Measurements from ENCODE around the gene FFAR2. TPM values are rescaled to one million over a fixed set of nuclear protein-coding genes. Genes with fewer than 3 reads are reported as not detected.
"Not testable (repeated sequence)": the region's sequence is repeated elsewhere in the genome, so short reads cannot be mapped to it uniquely, and the experiment has no call there.

The FFAR2 gene
- total RNA-seq, result 0.16 TPM

DNA sequence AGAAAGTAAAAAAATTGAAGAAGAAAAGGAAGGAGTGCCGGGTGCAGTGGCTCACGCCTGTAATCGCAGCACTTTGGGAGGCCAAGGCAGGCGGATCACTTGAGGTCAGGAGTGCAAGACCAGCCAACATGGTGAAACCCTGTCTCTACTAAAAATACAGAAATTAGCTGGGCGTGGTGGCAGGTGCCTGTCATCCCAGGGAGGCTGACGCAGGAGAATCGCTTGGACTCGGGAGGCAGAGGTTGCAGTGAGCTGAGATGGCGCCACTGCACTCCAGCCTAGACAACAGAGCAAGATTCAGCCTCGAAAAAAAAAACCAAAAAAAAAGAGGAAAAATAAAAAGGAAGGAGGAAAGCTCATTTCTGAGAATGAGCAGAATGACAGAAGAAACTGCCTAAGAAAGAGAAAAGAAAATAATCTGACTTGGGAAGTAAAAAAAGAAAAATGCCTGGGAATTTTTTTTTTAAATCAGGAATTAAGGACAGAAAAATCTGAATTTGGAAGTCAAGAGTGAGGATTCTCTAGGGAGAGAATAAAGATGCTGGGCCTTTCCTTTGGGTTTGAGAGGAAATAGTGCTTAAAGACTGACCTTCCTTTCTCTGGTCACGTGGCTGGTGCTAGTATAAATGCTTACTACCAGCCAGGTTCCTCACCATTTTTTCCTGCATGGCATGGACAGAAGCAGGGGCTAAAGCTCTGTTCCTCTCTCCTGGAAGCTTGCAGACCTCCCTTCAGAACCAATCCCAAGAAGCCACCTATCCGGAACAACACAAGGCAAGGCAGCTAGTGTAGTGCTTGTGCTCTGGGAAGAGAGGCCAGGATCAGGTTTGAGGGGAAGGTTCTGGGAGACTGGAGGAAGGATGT, at the start of gene FFAR2:
Gene FFAR2, plus strand, starts transcription at position 652 of the 864 bp plus-strand sequence. CDS start 1,458 bp downstream, outside the sequence.
- no peak for DNase-seq

DNA sequence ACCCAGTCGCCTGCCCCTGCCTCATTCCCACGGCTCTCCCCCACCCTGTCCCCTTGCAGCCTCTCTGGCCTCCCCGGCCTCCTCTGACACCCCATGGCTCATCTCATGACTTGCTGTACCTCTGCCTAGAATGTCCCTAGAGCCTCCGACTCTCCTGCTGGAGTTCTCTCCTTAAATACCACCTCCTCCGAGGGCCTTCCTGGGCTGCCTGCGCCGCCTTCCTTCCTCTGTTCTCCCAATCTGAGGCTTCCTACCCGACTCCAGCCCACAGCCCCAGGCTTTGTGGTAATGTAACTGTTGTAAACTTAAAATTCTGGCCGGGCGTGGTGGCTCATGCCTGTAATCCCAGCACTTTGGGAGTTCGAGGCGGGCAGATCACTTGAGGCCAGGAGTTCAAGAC, 49.5 kb upstream of the FFAR2 start:
- no peak for DNase-seq

DNA sequence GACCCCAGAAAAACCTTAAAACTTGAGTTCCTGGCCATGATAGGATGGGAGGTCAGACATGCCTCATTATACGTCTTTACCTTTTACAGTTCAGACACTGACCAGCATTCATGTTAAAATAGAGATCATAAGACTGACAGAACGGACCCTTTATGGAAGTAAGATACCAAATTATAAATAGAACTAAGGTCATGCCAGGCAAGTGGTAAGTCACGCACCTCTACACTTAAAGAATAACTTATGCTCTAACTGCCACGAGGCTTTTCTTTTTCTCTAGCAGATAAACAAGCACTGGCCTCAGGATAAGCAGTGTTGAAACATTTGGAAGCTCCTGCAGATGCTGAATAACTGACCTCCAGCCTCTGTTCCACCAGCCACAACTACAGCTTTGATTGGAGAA, 48.8 kb upstream of the FFAR2 start:
- no peak for DNase-seq

DNA sequence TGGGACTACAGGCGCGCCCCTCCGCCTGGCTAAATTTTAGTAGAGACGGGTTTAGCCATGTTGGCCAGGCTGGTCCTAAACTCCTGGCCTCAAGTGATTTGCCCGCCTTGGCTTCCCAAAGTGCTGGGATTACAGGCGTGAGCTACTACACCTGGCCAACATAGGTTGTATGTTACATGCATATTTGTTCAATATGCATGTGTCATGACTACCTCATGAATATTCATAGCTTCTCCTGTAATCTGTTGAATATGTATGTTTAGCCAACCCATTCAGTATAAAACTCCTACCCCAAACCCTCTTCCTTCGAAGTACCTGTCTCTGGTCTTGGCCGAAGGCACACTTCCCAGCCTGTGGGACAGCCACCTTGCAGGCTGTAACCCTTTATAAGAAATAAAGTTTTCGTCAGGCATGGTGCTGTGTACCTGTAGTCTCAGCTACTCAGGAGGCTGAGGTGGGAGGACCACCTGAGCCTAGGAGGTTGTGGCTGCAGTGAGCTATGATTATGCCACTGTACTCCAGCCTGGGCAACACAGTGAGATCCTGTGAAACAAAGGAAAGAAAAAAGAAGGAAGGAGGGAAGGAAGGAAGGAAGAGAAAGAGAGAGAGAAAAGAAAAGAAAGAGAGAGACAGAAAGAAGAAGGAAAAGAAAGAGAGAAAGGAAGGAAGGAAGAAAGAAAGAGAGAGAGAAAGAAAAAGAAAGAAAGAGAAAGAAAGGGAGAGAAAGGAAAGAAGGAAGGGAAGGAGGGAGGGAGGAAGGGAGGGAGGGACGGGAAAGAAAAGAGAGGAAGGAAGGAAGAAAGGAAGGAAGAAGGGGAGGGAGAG, 47.9 kb upstream of the FFAR2 start:
- no peak for DNase-seq

DNA sequence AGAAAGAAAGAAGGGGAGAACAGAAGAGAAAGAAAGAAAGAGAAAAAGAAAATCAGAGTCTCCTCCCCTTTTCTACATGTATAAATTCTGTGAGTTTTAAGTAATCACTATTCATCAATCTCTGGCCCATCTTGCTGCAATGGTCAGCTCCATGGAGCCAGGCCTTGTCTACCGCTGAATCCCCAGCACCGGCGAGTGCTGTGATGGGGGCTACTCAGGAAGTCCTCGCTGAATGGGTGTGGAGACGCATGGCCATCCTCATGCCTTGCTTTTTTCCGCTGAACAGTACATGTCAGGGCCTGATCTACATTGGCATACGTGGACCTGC, 47.3 kb upstream of the FFAR2 start:
- DNase-seq, result no peak

DNA sequence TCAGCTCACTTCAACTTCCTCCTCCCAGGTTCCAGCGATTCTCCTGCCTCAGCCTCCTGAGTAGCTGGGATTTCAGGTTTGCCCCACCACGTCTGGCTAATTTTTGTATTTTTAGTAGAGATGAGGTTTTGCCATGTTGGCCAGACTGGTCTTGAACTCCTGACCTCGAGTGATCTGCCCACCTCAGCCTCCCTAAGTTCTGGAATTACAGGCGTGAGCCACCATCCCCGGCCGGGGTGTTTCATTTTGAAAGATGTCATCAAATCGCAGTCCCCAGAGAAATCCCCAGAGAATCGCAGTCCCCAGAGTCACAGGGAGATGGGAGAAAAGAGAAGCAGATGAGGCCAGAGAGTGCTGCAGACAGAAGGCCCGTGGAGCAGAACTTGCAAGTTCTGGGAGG, 46.6 kb upstream of the FFAR2 start:
- not testable (repeated sequence) for DNase-seq

DNA sequence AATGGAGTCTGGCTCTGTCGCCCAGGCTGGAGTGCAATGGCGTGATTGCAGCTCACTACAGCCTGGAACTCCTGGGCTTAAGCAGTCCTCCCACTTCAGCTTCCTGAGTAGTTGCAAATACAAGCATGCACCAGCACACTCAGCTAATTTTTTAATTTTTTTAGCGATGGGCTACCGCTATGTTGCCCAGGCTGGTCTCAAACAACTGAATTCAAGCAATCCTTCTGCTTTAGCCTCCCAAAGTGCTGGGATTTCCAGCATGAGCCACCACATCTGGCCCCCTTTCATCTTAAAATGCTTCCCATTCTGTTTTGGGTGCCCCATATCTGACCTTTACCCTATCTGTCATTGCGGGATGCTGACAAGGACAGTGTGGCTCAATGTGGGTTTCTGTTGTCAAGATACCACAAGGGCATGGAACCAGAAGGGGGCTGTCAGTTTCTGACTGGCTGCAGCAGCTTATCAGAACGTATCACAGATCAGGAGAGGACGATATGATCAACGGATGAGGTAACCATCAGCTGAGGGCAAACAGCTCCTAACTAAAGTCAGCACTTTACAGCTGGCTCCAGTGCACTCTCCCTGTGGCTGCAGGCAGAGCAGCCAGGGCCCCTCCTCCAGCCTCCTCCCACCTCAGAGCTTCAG, 44.8 kb upstream of the FFAR2 start:
- no peak for DNase-seq

DNA sequence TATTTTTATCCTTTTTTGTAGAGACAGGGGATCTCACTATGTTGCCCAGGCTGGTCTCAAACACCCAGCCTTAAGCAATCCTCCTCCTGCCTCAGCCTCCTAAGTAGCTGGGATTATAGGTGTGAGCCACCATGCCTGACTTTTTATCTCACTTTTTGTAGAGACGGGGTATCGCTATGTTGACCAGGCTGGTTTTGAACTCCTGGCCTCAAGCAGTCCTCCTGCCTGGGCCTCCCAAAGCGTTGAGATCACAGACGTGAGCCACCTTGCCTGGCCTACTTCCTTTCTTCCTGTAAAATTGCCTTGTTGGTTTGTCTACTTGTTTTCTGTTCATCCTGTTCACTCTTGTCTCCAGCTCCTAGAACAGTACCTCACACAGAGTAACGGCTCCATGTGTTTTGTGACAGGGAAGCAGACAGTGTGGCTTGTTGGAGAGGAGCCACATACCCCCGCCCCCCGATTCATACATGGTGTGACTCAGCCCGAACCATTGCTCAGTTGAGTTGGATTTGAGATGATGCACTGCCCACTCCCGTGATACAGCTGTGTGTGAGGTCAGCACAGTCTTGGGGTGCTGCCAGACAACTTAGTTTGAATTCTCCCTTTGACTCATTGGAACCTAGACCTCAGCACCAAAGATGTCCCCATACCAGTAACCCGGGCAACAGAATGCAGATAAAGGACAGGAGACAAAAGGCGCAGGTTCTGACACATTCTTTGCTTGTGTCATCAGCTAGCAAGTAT, 43.0 kb upstream of the FFAR2 start:
- DNase-seq, result peak; percentile 6

DNA sequence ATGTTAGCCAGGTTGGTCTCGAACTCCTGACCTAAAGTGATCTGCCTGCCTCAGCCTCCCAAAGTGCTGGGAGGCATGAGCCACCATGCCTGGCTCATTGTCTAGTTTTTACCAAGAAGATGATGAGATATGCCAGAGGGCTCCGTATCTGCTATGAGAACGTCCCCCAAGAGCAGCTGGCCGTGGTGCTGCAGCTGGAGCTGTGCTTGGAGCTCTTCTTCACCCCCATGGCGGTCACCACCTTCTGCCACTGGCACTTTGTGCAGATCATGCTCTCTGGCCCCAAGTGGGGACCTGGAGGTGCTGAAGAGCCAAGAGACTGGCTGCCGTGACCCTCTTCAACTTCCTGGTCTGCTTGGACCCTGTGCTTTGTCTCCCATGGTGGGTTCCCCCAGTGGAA, 40.4 kb upstream of the FFAR2 start:
- DNase-seq, result no peak

DNA sequence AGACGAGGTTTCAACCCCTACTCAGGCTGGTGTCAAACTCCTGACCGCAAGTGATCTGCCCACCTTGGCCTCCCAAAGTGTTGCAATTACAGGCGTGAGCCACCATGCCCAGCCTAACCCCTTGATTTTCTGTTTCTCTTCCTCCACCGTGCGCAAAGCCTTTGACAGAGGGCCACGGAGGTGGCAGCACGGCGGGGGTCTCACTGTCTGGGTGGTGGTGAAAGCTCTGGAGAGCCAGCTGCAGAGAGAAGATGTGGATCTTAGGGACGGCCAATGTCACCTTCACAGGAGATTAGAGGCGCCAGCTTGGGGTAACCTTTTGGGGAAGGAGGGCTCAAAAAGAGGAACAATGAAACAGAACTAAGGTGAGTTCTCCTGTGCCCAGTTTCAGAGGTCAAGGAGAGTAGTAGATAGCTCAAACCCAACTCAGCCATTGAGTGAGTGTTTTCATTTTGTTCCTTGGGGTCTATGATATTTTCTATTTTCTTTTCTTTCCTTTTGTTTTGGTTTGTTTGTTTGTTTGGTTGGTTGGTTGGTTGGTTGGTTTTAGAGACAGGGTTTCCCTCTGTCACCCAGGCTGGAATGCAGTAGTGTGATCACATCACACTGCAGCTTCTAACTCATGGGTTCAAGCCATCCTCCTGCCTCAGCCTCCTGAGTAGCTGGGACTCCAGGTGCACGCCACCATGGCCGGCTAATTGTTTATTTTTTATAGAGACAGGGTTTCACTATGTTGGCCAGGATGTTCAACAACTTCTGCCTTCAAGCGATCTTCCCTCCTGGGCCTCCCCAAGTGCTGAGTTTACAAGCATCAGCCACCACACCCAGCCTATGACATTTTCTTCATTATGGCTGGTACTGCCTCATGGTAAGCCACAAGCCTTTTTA, 39.5 kb upstream of the FFAR2 start:
- DNase-seq, result no peak

DNA sequence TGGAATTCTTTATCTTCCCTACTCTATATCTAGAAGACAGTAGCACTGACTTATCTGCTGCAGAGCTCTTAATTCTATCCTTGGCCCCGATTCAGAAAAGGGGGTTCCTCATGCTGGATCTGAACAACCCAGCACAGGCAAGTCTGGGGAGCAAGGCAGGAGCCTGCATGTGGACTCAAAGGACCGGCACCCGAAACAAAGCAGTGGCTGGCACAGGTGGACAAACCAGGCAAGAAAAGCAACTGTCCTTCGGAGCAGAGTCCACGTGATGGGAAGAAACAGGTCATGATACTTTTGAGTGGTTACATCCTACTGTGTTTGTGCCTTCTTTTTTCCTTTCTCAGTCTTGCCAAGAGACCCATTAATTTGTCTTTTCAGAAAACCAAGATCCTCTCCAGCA, 38.9 kb upstream of the FFAR2 start:
- DNase-seq, result no peak

DNA sequence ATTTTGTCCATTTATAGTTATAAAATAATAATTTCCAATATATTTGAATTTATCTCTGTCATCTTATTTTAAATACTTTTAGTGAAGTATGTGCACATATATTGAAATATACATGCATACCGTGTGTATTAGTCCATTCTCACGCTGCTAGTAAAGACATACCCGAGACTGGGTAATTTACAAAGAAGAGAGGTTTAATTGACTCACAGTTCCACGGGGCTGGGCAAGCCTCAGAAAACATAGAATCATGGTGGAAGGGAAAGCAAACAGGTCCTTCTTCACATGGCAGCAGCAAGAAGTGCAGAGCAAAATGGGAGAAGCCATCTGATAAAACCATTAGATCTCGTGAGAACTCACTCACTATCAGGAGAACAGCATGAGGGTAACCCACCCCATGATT, 37.6 kb upstream of the FFAR2 start:
- no peak for DNase-seq

DNA sequence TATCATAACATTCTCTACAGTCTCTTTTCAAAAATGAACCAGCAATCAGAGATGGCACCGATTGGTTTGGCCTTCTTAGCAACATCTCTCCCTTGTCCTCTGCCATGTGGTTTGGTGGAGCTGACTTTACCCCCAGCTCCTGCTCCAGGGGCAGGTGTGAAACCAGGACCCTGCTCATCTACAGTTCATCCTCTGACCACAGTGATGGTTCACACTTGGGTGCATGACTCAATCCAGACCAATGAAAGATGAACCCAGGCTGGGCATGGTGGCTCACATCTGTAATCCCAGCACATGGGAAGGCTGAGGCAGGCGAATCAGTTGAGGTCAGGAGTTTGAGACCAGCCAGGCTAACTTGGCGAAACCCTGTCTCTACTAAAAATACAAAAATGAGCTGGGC, 33.6 kb upstream of the FFAR2 start:
- DNase-seq, result no peak

DNA sequence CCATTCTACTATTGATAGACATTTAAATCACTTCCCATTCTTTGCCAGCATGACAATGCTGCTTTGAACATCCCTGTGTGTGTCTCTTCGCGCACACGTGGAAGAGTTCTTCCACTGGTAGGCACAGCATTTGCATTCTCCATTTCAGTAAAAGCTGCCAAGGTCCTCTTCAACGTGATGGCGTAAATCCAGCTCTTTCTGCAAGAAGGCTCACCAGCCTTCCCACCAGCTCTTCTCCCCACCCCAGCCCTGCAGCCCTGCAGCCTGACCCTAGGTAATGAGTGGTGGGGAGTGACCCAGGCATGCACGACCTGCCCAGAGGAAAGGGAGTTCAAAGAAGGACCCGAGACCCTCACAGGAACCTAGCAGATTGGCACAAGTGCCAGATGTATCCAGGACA, 31.7 kb upstream of the FFAR2 start:
- DNase-seq, result no peak

DNA sequence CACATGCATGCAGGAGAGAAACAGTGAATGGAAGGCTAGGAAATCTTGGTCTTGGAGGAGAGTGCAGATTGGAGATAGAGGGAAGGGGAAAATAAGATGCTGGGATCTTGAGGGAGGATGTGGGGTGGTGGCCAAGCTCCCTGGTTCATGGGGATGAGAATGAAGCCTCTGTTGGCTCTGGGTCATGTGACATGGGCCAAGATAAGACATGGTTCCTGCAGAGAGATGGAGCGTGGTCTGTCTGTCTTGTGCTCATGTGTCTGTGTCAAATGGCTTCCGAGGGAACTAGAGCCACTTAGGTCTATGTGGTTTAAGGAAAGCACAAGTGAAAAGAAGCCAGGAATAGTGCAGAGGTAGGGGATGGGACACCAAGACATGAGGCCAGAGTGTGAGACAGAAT, 30.8 kb upstream of the FFAR2 start:
- DNase-seq, result no peak

DNA sequence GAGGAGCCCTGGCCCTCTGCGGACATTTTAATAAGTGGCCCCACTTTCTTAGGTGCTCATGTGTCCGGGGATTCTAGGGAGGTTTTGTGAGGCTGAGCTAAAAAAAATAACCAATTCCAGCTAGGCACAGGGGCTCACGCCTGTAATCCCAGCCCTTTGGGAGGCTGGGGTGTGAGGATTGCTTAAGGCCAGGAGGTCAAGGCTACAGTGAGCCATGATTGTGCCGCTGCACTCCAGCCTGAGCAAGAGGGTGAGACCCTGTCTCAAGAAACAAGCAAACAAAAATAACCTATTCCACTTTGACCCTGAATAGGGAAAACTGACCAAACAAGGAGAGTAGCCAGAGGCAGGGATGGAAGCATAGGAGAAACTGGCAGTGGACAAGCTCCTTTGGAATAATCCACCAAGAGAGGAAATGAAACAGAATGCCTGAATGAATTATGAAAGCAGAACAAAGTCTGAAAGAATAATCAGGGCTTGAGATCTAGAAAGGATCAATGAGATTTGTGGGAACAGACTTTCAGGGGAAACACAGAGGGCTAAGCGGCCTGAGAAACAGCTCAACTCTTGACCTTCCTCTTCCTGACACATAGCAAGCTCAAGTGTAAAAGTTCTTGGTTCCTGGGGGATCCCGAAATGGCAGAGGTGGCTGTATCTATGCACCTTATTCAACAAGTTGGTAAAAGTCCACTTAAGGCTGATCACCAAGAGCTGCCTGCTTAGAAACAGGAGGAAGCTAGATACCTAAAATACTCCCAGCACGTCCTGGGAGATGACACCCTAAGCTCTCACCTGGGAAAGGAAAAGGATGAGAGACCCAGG, 30.1 kb upstream of the FFAR2 start:
- no peak for DNase-seq

DNA sequence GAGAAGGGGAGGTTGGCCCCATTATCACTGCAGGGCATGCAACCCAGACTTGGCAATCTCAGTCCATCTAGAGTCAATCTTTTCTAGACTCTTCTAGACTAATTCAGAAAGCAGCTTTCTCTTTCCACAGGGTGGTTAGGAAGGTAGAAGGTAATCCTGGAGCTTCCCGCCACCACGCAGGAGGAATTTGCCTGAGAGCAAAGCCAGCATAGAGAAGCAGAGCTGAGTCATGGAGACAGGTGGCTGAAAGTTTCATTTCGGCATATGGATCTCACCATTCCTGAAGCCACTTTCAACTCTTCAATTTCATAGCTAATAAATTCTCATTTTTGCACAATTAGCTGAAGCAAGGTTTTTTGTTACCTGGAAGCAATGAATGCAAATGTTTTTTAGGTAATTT, 29.0 kb upstream of the FFAR2 start:
- no peak for DNase-seq

DNA sequence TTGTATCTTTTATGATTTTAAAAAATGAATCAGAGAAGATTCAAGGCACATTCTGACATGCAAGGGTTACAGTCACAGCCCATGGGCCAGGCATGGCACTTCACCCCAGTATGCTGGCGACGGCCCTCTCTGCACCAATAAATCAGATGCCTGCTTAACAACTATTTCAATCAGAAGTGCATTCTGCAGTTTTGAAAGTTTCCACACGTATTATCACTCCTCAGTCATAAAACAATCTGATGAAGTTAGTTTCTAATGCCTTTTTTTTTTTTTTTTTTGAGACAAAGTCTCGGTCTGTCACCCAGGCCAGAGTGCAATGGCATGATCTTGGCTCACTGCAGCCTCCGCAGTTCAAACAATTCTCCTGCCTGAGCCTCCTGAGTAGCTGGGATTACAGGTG, 28.3 kb upstream of the FFAR2 start:
- DNase-seq, result no peak

DNA sequence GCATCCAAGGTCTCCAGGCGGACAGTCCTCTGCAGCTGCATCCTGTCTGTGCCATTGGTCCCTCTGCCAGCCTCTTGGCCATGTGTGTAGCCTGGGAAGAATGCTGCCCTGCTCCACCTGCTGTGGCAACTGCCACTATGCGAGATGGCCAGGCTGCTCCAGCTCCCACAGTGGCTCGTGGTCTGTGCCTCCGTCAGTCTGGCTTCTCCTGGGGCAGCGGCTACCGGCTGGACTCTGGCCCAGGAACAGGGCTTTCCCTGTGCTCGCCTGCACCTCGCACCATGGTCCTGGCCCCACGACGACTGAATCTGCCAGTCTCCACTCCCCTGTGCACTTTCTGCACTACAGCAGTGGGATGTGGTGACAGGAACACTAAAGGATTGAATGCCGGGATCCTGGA, 26.7 kb upstream of the FFAR2 start:
- no peak for DNase-seq

DNA sequence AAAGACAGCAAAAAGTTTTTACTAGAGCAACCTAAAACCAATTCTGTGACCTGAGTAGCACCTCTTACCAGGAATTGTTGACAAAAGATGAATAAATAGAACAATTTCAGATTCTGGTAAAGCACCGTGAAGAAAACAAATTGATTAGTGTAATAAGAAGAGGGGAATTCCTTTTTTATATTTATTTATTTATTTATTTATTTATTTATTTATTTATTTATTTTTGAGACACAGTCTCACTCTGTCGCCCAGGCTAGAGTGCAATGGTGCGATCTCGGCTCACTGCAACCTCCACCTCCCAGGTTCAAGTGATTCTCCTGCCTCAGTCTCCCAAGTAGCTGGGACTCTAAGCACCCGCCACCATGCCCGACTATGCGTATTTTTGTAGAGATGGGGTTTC, 24.7 kb upstream of the FFAR2 start:
- DNase-seq, result not testable (repeated sequence)

DNA sequence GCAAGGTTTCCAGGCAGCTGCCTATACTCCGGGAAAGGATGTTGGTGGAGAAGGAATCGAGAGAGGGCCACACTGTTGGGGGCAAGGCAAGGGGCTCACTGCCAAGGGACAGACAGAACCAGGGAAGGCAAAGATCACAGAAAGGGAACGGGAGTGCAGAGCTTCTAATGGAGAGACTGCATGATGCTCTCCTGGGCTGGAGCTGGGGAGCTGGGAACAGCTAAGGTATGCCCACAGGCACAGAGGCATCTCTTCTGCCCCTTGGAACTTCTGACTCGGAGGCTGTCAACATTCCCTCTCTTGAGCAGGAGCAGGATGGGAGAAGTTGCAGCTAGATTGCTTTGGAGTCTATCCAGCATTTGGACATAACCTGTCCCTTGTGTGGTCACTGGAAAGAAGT, 22.4 kb upstream of the FFAR2 start:
- no peak for DNase-seq

Measured in occipital lobe (tissue), 2 donors.